Suprapubic skin (tissue), 4 donors: Measurements from ENCODE around the gene CDH4. TPM values are rescaled to one million over a fixed set of nuclear protein-coding genes. Genes with fewer than 3 reads are reported as not detected.

Experiments used
- DNase-seq, 2 donors: peaks; one replicate each; pipeline ENCODE4 v3.0.0-alpha.2; 2019; ENCODE audit warnings: low spot score in 2 of 2
- H3K27ac ChIP-seq: fragments of 200-600 bp; sonication (generic); one replicate; pipeline ENCODE4 v1.5.1; 2019
- H3K27me3 ChIP-seq: fragments of 200-600 bp; sonication (generic); one replicate; pipeline ENCODE4 v1.5.1; 2019
- H3K36me3 ChIP-seq: fragments of 200-600 bp; sonication (generic); one replicate; pipeline ENCODE4 v1.5.1; 2019
- H3K4me1 ChIP-seq: fragments of 200-600 bp; sonication (generic); one replicate; pipeline ENCODE4 v1.5.1; 2019
- H3K4me3 ChIP-seq: fragments of 200-600 bp; sonication (generic); one replicate; pipeline ENCODE4 v1.5.1; 2019; ENCODE audit warnings: mild to moderate bottlenecking
- H3K9me3 ChIP-seq: fragments of 200-600 bp; sonication (generic); one replicate; pipeline ENCODE4 v1.5.1; 2019
- EP300 ChIP-seq: sonication (generic); formaldehyde crosslinking; IDR thresholded peaks from one replicate; pipeline ENCODE4 v1.6.1; 2017; ENCODE audit warnings: antibody characterized with exemption
- POLR2A ChIP-seq, 2 donors: fragments of 450-650 bp; IDR thresholded peaks; one replicate each; pipeline ENCODE4 v1.6.1; 2017; ENCODE audit warnings: antibody characterized with exemption in 2 of 2, mild to moderate bottlenecking in 2 of 2, moderate library complexity in 2 of 2
- POLR2AphosphoS5 ChIP-seq, 3 donors: sonication (generic); formaldehyde crosslinking; IDR thresholded peaks; one replicate each; pipeline ENCODE4 v1.6.1; 2017; ENCODE audit warnings: antibody characterized with exemption in 3 of 3
- WGBS: methylation state at CpG from one replicate; pipeline ENCODE4 v1.1.5; 2018; 5-methylcytosine and 5-hydroxymethylcytosine counted together
- total RNA-seq, 4 donors: library from RNA; depleted of rRNA; stranded (reverse); fragments of >200 nt; gene quantifications; one replicate each; pipeline ENCODE4 v1.1.0, GENCODE V29; 2016
- TF ChIP-seq, protein P1 (sequence below), 2 donors: fragments of 200-600 bp in 1 of 2; fragments of 450-650 bp in 1 of 2; sonication (generic) in 1 of 2; IDR thresholded peaks; one replicate each; pipeline ENCODE4 v1.5.1; 2016 to 2019; ENCODE audit warnings: antibody characterized with exemption in 2 of 2, mild to moderate bottlenecking in 1 of 2, moderate library complexity in 1 of 2

The CDH4 gene
- total RNA-seq, 4 donors from 2014 or later = 0.91 to 5.9 (median 2.6) TPM

DNA sequence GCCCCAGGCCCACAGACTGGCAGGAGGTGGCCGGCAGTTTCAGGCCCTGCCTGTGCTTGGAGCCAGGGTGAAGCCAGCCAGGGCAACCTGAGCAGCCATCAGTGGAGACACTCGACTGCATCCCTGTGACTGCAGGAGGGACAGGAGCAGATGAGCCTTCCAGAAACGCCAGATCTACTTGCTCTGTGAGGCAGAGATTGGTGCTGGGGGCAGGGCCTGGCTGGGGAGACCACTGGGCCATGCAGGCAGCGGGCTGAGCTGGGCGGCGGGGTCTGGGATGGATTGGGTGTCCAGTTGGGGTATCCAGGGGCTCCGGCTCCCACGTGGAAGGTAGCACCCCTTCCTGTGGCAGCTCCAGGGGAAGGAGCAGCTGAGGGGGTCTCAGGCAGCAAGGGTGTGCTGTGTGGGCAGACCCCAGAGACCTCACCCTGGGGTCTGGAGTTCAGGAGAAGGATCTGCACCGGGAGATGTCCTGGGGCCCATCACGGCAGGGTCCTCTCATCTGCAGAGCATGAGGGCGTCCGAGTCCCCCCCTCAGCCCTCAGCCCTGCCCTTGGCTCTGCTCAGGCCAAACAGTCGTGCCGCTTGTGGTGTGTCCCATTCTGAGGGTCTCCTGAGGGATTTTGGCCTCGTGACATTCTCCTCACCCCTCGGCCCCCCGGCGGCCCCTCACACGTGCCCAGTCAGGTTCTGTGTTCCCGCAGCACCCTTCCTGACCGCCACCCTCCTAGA lies 478.7 kb downstream of the CDH4 start:
- peaks cover 48% of the 10 kb centered on the region for H3K27me3 ChIP-seq
- no peak for DNase-seq
- H3K4me3 ChIP-seq = no peak overlapping the region
- TF ChIP-seq, protein P1, sequence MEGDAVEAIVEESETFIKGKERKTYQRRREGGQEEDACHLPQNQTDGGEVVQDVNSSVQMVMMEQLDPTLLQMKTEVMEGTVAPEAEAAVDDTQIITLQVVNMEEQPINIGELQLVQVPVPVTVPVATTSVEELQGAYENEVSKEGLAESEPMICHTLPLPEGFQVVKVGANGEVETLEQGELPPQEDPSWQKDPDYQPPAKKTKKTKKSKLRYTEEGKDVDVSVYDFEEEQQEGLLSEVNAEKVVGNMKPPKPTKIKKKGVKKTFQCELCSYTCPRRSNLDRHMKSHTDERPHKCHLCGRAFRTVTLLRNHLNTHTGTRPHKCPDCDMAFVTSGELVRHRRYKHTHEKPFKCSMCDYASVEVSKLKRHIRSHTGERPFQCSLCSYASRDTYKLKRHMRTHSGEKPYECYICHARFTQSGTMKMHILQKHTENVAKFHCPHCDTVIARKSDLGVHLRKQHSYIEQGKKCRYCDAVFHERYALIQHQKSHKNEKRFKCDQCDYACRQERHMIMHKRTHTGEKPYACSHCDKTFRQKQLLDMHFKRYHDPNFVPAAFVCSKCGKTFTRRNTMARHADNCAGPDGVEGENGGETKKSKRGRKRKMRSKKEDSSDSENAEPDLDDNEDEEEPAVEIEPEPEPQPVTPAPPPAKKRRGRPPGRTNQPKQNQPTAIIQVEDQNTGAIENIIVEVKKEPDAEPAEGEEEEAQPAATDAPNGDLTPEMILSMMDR (IDR thresholded peaks at IDR 0.05) = no peak
- TF ChIP-seq POLR2A (IDR thresholded peaks at IDR 0.05) (no peak), EP300 (no peak), POLR2AphosphoS5 (IDR thresholded peaks at IDR 0.05) (no peak)
- no peak overlapping the region for H3K27ac ChIP-seq
- H3K36me3 ChIP-seq = no peaks in the 10 kb centered on the region
- no peaks in the 10 kb centered on the region for H3K4me1 ChIP-seq
- WGBS = 57% methylated on average over 8 of the region's 21 CpGs
- H3K9me3 ChIP-seq = no peaks in the 10 kb centered on the region

DNA sequence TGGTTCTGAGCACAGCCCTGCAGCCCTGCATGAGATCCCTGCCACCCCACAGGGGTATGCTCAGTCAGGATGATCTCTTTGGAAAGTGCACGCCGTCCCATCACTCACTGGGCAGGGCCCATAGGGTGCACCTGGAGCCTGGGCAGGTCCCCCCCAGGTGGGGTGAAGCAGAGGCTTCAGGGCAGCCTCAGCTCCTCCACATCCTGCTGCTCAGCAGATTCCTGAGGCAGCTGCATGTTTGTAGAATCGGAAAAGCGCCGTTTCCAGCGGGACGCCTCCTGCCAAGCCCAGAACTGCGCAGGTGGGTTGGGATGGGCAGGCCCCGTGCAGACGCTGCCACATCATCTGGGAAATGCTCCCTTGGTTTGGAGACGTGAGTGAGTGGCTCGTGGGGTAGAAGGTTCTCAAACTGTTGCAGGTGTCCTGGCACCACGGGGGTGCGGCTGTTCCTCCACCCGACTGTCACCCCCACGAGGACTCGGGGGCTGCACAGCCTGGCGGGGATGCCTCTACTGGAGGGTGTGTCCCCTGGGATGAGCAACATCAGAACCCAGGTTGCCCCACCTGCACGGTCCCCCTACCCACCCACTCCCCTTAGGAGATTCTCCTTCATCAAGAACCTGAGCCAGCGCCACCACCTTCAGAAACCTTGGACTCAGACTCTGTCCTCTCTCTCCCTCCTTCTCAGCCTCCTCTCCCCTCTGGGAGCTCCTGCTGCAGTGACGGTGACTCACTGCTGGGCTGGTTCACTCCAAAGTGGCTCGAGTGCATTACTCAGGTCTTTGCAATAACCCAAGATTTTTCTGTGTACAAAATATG lies 479.5 kb downstream of the CDH4 start:
- peaks cover 49% of the 10 kb centered on the region for H3K27me3 ChIP-seq

DNA sequence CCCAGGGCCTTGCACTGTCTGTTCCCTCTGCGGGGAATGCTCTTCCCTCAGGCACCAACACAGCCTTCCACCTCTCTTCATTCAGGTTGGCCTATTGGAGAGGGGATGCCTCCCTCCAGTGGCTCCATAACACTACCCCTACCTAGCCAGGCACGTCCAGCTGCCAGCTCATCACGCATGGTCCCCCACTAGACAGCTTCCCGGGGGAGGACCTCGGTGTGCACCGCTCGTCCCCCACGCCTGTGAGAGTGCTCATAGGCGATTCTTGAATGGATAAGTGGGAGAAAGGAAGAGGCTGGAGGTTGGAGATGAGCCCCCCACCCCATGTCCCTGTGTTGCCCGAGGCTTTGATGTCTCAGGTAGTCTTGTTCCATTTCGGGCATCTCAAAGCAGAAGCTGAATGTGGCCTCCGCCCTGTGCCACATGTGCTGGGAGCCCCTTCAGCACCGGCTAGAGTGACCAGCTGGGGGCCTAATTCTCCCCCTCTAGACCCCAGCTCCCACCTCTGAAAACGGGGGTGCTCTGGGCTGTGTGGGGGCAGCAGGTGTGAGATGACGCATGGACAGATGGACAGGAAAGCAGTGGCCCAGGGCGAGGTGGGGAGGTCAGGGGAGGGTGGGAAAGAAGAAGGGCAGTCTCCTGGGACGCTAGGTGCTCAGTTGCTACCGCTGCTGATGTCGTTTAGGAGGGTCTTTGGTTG lies 480.6 kb downstream of the CDH4 start:
- peaks cover 53% of the 10 kb centered on the region for H3K27me3 ChIP-seq
- no peak for DNase-seq
- WGBS = 86% methylated on average over 18 of the region's 19 CpGs

More for the DNA sequence above, 479.5 kb downstream of the CDH4 start:
- 40% methylated on average over 3 of the region's 22 CpGs for WGBS
- Histone ChIP-seq H3K36me3 (no peaks in the 10 kb centered on the region), H3K4me3 (no peak overlapping the region), H3K4me1 (no peaks in the 10 kb centered on the region), H3K9me3 (no peaks in the 10 kb centered on the region), H3K27ac (no peak overlapping the region)
- TF ChIP-seq POLR2AphosphoS5 (IDR thresholded peaks at IDR 0.05) (no peak), EP300 (no peak), POLR2A (IDR thresholded peaks at IDR 0.05) (no peak)
- TF ChIP-seq, protein P1 (IDR thresholded peaks at IDR 0.05) = no peak
- no peak for DNase-seq

DNA sequence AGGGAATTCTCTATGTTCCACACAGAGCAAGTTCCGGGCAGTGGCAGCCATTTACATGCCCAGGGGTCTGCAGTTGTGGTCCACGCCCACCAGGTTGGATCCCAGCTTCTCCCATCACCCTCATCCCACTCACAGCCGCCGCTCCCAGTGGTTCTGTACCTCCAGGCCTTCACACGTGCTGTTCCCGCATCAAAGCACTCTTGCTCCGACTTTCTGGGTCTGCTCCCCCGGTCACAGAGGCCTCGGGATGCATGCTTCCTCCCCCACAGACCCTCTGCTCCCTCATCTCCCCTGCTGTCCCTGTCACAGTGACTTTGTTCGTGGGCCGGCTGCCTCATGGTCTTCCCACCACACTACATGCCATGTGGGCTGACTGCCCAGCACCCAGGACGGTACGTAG lies 481.2 kb downstream of the CDH4 start:
- Histone ChIP-seq H3K27me3 (peaks cover 53% of the 10 kb centered on the region), H3K27ac (no peak overlapping the region), H3K4me1 (no peaks in the 10 kb centered on the region), H3K4me3 (no peak overlapping the region), H3K36me3 (no peaks in the 10 kb centered on the region), H3K9me3 (no peaks in the 10 kb centered on the region)
- no peak for TF ChIP-seq POLR2AphosphoS5 (IDR thresholded peaks at IDR 0.05)
- TF ChIP-seq, protein P1 (IDR thresholded peaks at IDR 0.05) = no peak
- TF ChIP-seq POLR2A (IDR thresholded peaks at IDR 0.05) = no peak
- TF ChIP-seq EP300 = no peak
- 80% methylated on average over 13 of the region's 13 CpGs for WGBS
- DNase-seq = no peak

More for the DNA sequence above, 480.6 kb downstream of the CDH4 start:
- Histone ChIP-seq H3K4me3 (no peak overlapping the region), H3K9me3 (no peaks in the 10 kb centered on the region), H3K36me3 (no peaks in the 10 kb centered on the region), H3K4me1 (no peaks in the 10 kb centered on the region), H3K27ac (no peak overlapping the region)
- TF ChIP-seq, protein P1 (IDR thresholded peaks at IDR 0.05) = no peak
- TF ChIP-seq EP300 = no peak
- TF ChIP-seq POLR2A (IDR thresholded peaks at IDR 0.05) = no peak
- TF ChIP-seq POLR2AphosphoS5 (IDR thresholded peaks at IDR 0.05) = no peak
